GM23248 (cell line): ENCODE measurements around the gene SAXO1. TPM values are rescaled to one million over a fixed set of nuclear protein-coding genes. Genes with fewer than 3 reads are reported as not detected.

Experiments
- DNase-seq: peaks from one replicate; pipeline ENCODE4 v3.0.0-alpha.2; 2015
- H2AFZ ChIP-seq: fragments of 200-600 bp; sonication (generic); 2 replicates; pipeline ENCODE4 v1.6.1; 2016; ENCODE audit warnings: antibody characterized with exemption
- H3F3A ChIP-seq: fragments of 200-600 bp; sonication (generic); 2 replicates; pipeline ENCODE4 v1.6.1; 2016; ENCODE audit warnings: mild to moderate bottlenecking, antibody characterized with exemption, mixed run types; ENCODE audit not compliant: insufficient read depth
- H3K27ac ChIP-seq: fragments of 200-600 bp; sonication (generic); 2 replicates; pipeline ENCODE4 v1.5.1; 2016; ENCODE audit warnings: mild to moderate bottlenecking
- H3K27me3 ChIP-seq: fragments of 200-600 bp; sonication (generic); replicated peaks from 2 replicates; pipeline ENCODE4 v1.6.1; 2016; ENCODE audit warnings: mild to moderate bottlenecking; ENCODE audit not compliant: insufficient read depth
- H3K36me3 ChIP-seq: fragments of 200-600 bp; sonication (generic); 2 replicates; pipeline ENCODE4 v1.6.1; 2016; ENCODE audit warnings: low read depth, mild to moderate bottlenecking
- H3K4me1 ChIP-seq: fragments of 200-600 bp; sonication (generic); 2 replicates; pipeline ENCODE4 v1.6.1; 2016; ENCODE audit warnings: mild to moderate bottlenecking; ENCODE audit not compliant: insufficient read depth
- H3K4me2 ChIP-seq: fragments of 200-600 bp; sonication (generic); one replicate; pipeline ENCODE4 v1.6.1; 2016; ENCODE audit warnings: mild to moderate bottlenecking; ENCODE audit not compliant: unreplicated experiment
- H3K4me3 ChIP-seq: fragments of 200-600 bp; sonication (generic); 2 replicates; pipeline ENCODE4 v1.5.1; 2016; ENCODE audit warnings: mild to moderate bottlenecking
- H3K79me2 ChIP-seq: fragments of 200-600 bp; sonication (generic); 2 replicates; pipeline ENCODE4 v1.6.1; 2016; ENCODE audit warnings: mild to moderate bottlenecking; ENCODE audit not compliant: insufficient read depth
- H3K9ac ChIP-seq: fragments of 200-600 bp; sonication (generic); 2 replicates; pipeline ENCODE4 v1.6.1; 2016; ENCODE audit warnings: mild to moderate bottlenecking
- H3K9me2 ChIP-seq: fragments of 200-600 bp; sonication (generic); 2 replicates; pipeline ENCODE4 v1.6.1; 2016; ENCODE audit warnings: mixed run types, mild to moderate bottlenecking, moderate library complexity; ENCODE audit not compliant: insufficient read depth
- H3K9me3 ChIP-seq: fragments of 200-600 bp; sonication (generic); one replicate; pipeline ENCODE4 v1.6.1; 2017; ENCODE audit warnings: low read depth
- H4K20me1 ChIP-seq: fragments of 200-600 bp; sonication (generic); 2 replicates; pipeline ENCODE4 v1.6.0; 2016; ENCODE audit not compliant: insufficient read depth
- EZH2 ChIP-seq: fragments of 200-600 bp; sonication (generic); IDR thresholded peaks from 2 replicates; pipeline ENCODE4 v1.6.1; 2018; ENCODE audit warnings: antibody characterized with exemption, mild to moderate bottlenecking; ENCODE audit not compliant: insufficient read depth, poor library complexity, severe bottlenecking
- EZH2phosphoT487 ChIP-seq: fragments of 200-600 bp; sonication (generic); IDR thresholded peaks from 2 replicates; pipeline ENCODE4 v1.6.1; 2018; ENCODE audit warnings: antibody characterized with exemption, moderate library complexity, mild to moderate bottlenecking, low read depth; ENCODE audit not compliant: insufficient read depth
- WGBS, 2 experiments: methylation state at CpG; one replicate each; pipeline ENCODE4 v1.1.6; 2015 to 2017; ENCODE audit warnings: low lambda C conversion rate in 2 of 2, low coverage in 1 of 2; ENCODE audit errors: missing lambda C conversion rate in 2 of 2; 5-methylcytosine and 5-hydroxymethylcytosine counted together
- in situ Hi-C: fragments of 300-500 bp; cut with MboI; formaldehyde crosslinking; loops from 2 replicates; pipeline ENCODE4 v1.15.0; 2020
- polyA plus RNA-seq: library from polyadenylated mRNA; unstranded; fragments of >200 nt; fragmentation: Nextera tagmentation; extraction: Ambion mirVana; gene quantifications from 2 replicates; pipeline ENCODE4 v1.2.1, GENCODE V29; 2016
- total RNA-seq: library from RNA; depleted of rRNA; stranded (reverse); fragments of >200 nt; shearing (Covaris generic); gene quantifications from 2 replicates; pipeline ENCODE4 v1.2.3, GENCODE V29; 2014; rRNA removed

SAXO1 gene
- total RNA-seq (not detected in 2 replicates), polyA plus RNA-seq (0.65 and 0.83 TPM in 2 replicates)

- Histone ChIP-seq H3K9me2 (no peaks in the 10 kb centered on the region), H3K9me3 (no peaks in the 10 kb centered on the region), H3K9ac (no peak within 1 kb of the TSS), H3K79me2 (no peaks in the 10 kb centered on the region), H3K36me3 (no peaks in the 10 kb centered on the region), H3K27ac (no peak within 1 kb of the TSS), H3K4me1 (peaks cover 4% of the 10 kb centered on the region; the same call in 1 of the 2 replicates), H2AFZ (no peak within 1 kb of the TSS), H3K27me3 (no peaks in the 10 kb centered on the region), H3K4me3 (no peak within 1 kb of the TSS), H3F3A (no peaks in the 10 kb centered on the region), H4K20me1 (no peaks in the 10 kb centered on the region), H3K4me2 (no peak within 1 kb of the TSS)
- DNase-seq: no peak
- in situ Hi-C loops: loop anchor here (25.0 kb wide), 1 partner anchor 1496 kb away; no protein-coding TSS in a partner anchor
- TF ChIP-seq EZH2: no peak
- TF ChIP-seq EZH2phosphoT487: no peak
- WGBS, 2 experiments: 77 to 80% methylated on average over 20 of the region's 20 CpGs
Measured at GRCh38 chr9:19033015-19033414, at the start of gene SAXO1. Gene SAXO1, minus strand, starts transcription at chr9:19033209. Its CDS starts 301 bp downstream, at chr9:19032908.

GRCh38 chr9:19074836-19075235 is 41.8 kb upstream of the SAXO1 start:
- H3K9me2 ChIP-seq: no peaks in the 10 kb centered on the region
- H3K4me2 ChIP-seq: no peak overlapping the region
- H3K4me1 ChIP-seq: no peaks in the 10 kb centered on the region
- peaks cover 31% of the 10 kb centered on the region for H3K36me3 ChIP-seq
- H3K9ac ChIP-seq: no peak overlapping the region
- H3K4me3 ChIP-seq: no peak overlapping the region
- in situ Hi-C loops: loop anchor here (25.0 kb wide), 1 partner anchor 362 kb away; no protein-coding TSS in a partner anchor
- 82 to 85% methylated on average over 1 of the region's 1 CpG for WGBS, 2 experiments
- no peaks in the 10 kb centered on the region for H3K27me3 ChIP-seq
- no peak overlapping the region for H2AFZ ChIP-seq
- no peak overlapping the region for H3K27ac ChIP-seq
- no peaks in the 10 kb centered on the region; the same call in 1 of the 2 replicates for H3K79me2 ChIP-seq
- no peaks in the 10 kb centered on the region for H3K9me3 ChIP-seq
- DNase-seq: no peak
- H4K20me1 ChIP-seq: no peaks in the 10 kb centered on the region
- TF ChIP-seq EZH2phosphoT487 (no peak), EZH2 (no peak)
- no peaks in the 10 kb centered on the region for H3F3A ChIP-seq

DNA sequence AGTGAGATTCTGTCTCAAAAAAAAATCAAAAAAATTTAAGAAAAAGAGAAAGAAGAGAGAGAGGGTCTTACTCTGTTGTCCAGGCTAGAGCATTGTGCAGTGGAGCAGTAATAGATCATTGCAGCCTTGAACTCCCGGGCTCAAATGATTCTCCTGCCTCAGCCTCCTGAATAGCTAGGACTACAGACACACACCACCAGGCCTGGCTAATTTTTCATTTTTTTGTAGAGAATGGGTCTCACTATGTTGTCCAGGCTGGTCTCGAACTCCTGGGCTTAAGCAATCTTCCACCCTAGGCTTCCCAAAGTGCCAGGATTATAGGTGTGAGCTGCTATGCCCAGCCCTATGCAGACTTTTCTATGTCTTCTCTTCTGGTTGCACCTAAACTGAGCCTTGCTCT is 41.2 kb upstream of the SAXO1 start:
- no peak for DNase-seq
- WGBS, 2 experiments: 96 to 100% methylated on average over 2 of the region's 2 CpGs
- TF ChIP-seq EZH2 (no peak), EZH2phosphoT487 (no peak)
- no peak overlapping the region for H3K27ac ChIP-seq
- H3K79me2 ChIP-seq: no peaks in the 10 kb centered on the region; the same call in 1 of the 2 replicates
- no peaks in the 10 kb centered on the region for H3K9me3 ChIP-seq
- no peak overlapping the region for H2AFZ ChIP-seq
- H3K4me1 ChIP-seq: no peaks in the 10 kb centered on the region
- H3K9me2 ChIP-seq: no peaks in the 10 kb centered on the region
- H3K4me3 ChIP-seq: no peak overlapping the region
- H3K4me2 ChIP-seq: no peak overlapping the region
- in situ Hi-C loops: no loop called here
- no peak overlapping the region for H3K9ac ChIP-seq
- no peaks in the 10 kb centered on the region for H4K20me1 ChIP-seq
- no peaks in the 10 kb centered on the region for H3K27me3 ChIP-seq
- no peaks in the 10 kb centered on the region for H3F3A ChIP-seq
- peaks cover 37% of the 10 kb centered on the region for H3K36me3 ChIP-seq

GRCh38 chr9:19057033-19057432 is 24.0 kb upstream of the SAXO1 start:
- in situ Hi-C loops: no loop called here
- no peaks in the 10 kb centered on the region for H4K20me1 ChIP-seq
- no peak overlapping the region for H3K27ac ChIP-seq
- no peaks in the 10 kb centered on the region for H3K27me3 ChIP-seq
- no peak for DNase-seq
- H3K4me1 ChIP-seq: peaks cover 7% of the 10 kb centered on the region; the same call in 1 of the 2 replicates
- no peaks in the 10 kb centered on the region for H3K9me3 ChIP-seq
- H2AFZ ChIP-seq: no peak overlapping the region
- peaks cover 15% of the 10 kb centered on the region for H3K79me2 ChIP-seq
- H3F3A ChIP-seq: peaks cover 37% of the 10 kb centered on the region
- no peak overlapping the region for H3K9ac ChIP-seq
- H3K4me3 ChIP-seq: no peak overlapping the region
- no peak for TF ChIP-seq EZH2phosphoT487
- H3K9me2 ChIP-seq: no peaks in the 10 kb centered on the region
- no peak overlapping the region for H3K4me2 ChIP-seq
- H3K36me3 ChIP-seq: peaks cover 24% of the 10 kb centered on the region
